Measurements from ENCODE around the gene TULP1. TPM values are rescaled to one million over a fixed set of nuclear protein-coding genes. Genes with fewer than 3 reads are reported as not detected.

Gene TULP1
- total RNA-seq, 1 experiment from 2014 or later = not detected

- no peak overlapping the region for H3K9ac ChIP-seq (ENCODE audit: extremely low read depth, insufficient read length, low read length)
Measured at GRCh38 chr6:35496036-35496840, 16.5 kb downstream of the TULP1 start.

More at GRCh38 chr6:35496036-35496840, 16.5 kb downstream of the TULP1 start:
- Histone ChIP-seq H3K4ac (ENCODE audit: low read depth, low read length) (no peak overlapping the region), H3K27me3 (ENCODE audit: insufficient read depth, low read length) (no peaks in the 10 kb centered on the region; the same call in 1 of the 2 replicates), H3K56ac (ENCODE audit: insufficient read length, low read depth, low read length) (no peak overlapping the region), H3K14ac (ENCODE audit: insufficient read depth, low read length) (no peak overlapping the region; the same call in 1 of the 2 replicates), H3K79me2 (ENCODE audit: insufficient read depth, low read length) (peaks cover 2% of the 10 kb centered on the region; the same call in 1 of the 2 replicates), H2AFZ (ENCODE audit: low read length) (no peak overlapping the region), H3K23ac (ENCODE audit: insufficient read length, low read depth, low read length) (no peak overlapping the region), H3T11ph (ENCODE audit: low read length) (no peak overlapping the region), H2BK12ac (ENCODE audit: insufficient read length, low read depth, low read length) (no peak overlapping the region), H4K20me1 (ENCODE audit: control insufficient read depth, insufficient read depth, insufficient read length) (peaks cover 3% of the 10 kb centered on the region), H2BK120ac (ENCODE audit: low read depth, low read length, poor library complexity, severe bottlenecking) (no peak overlapping the region), H2BK5ac (ENCODE audit: insufficient read length, low read length) (no peak overlapping the region), H3K27ac (ENCODE audit: insufficient read length, low read depth, low read length) (no peak overlapping the region), H3K4me1 (ENCODE audit: insufficient read depth, low read length) (peaks cover 13% of the 10 kb centered on the region; the same call in 1 of the 2 replicates), H4K8ac (replicated peaks; ENCODE audit: insufficient read length, low read depth, low read length) (no peak overlapping the region), H3K18ac (ENCODE audit: insufficient read length, low read depth, low read length) (no peak overlapping the region), H3K23me2 (ENCODE audit: insufficient read length, low read depth, low read length, poor library complexity, severe bottlenecking) (peaks cover 15% of the 10 kb centered on the region), H3K4me2 (ENCODE audit: insufficient read depth, insufficient read length, low read length) (peak overlapping the region; percentile 49), H3K79me1 (ENCODE audit: insufficient read depth, low read depth, low read length, poor library complexity, severe bottlenecking) (no peaks in the 10 kb centered on the region), H3K9me3 (ENCODE audit: control insufficient read depth, low read depth, low read length) (no peaks in the 10 kb centered on the region), H2AK5ac (ENCODE audit: insufficient read length, low read length) (no peak overlapping the region), H4K5ac (ENCODE audit: insufficient read length, low read depth, low read length) (no peak overlapping the region), H2BK15ac (ENCODE audit: low read depth, low read length) (no peak overlapping the region), H4K91ac (ENCODE audit: insufficient read length, low read depth, low read length) (no peak overlapping the region), H2BK20ac (ENCODE audit: low read depth, low read length, poor library complexity, severe bottlenecking) (no peak overlapping the region)
- DNase-seq = no peak
- H3K4me1 Mint-ChIP-seq = peaks cover 59 to 63% of the 10 kb centered on the region in 2 experiments
- no peak for TF ChIP-seq CTCF (conservative IDR thresholded peaks at IDR 0.05)
- H3K4me3 Mint-ChIP-seq = peak overlapping the region; percentile 77 to 87
- WGBS (ENCODE audit: extremely low coverage, insufficient read length, low lambda C conversion rate) = no CpG with 5 or more reads among the region's 63 CpGs
- peaks cover 0 to 4% (median 0%) of the 10 kb centered on the region in 3 experiments; a peak in 2 of 7 replicates for H3K36me3 Mint-ChIP-seq (ENCODE audit: insufficient read depth in 1 of 3, low read depth in 3 of 3)
- peaks cover 33% of the 10 kb centered on the region for H3K27me3 Mint-ChIP-seq (ENCODE audit: low read depth)
- no peaks in the 10 kb centered on the region for H3K9me3 Mint-ChIP-seq
- H3K27ac Mint-ChIP-seq = no peak overlapping the region
